GM23338 (cell line): ENCODE measurements around the gene S100A5. TPM values are rescaled to one million over a fixed set of nuclear protein-coding genes. Genes with fewer than 3 reads are reported as not detected.

Experiments
- ATAC-seq: fragments of 200-7000 bp; cut with Tn5 transposase; 3 replicates; pipeline ENCODE4 v1.9.1; 2020
- DNase-seq: peaks from one replicate; pipeline ENCODE4 v3.0.0-alpha.2; 2015; ENCODE audit warnings: low spot score
- H2AFZ ChIP-seq: fragments of 200-600 bp; sonication (generic); 2 replicates; pipeline ENCODE4 v1.8.0; 2016; ENCODE audit warnings: antibody characterized with exemption, mild to moderate bottlenecking, moderate library complexity
- H3F3A ChIP-seq: fragments of 200-600 bp; sonication (generic); replicated peaks from 2 replicates; pipeline ENCODE4 v1.8.0; 2017; ENCODE audit warnings: antibody characterized with exemption, mixed run types, low read depth
- H3K27ac ChIP-seq: fragments of 200-600 bp; sonication (generic); 2 replicates; pipeline ENCODE4 v1.6.1; 2016; ENCODE audit warnings: low read depth
- H3K27me3 ChIP-seq: fragments of 200-600 bp; sonication (generic); 2 replicates; pipeline ENCODE4 v1.8.0; 2016; ENCODE audit warnings: mild to moderate bottlenecking, mixed run types, moderate library complexity; ENCODE audit not compliant: insufficient read depth
- H3K36me3 ChIP-seq: fragments of 200-600 bp; sonication (generic); 2 replicates; pipeline ENCODE4 v1.8.0; 2016; ENCODE audit warnings: mild to moderate bottlenecking; ENCODE audit not compliant: insufficient read depth
- H3K4me1 ChIP-seq: fragments of 200-600 bp; sonication (generic); 2 replicates; pipeline ENCODE4 v1.8.0; 2016; ENCODE audit warnings: mild to moderate bottlenecking, moderate library complexity; ENCODE audit not compliant: insufficient read depth
- H3K4me2 ChIP-seq: fragments of 200-600 bp; sonication (generic); 2 replicates; pipeline ENCODE4 v1.7.1; 2017; ENCODE audit warnings: mixed run types
- H3K4me3 ChIP-seq: fragments of 200-600 bp; sonication (generic); 2 replicates; pipeline ENCODE4 v1.6.1; 2016; ENCODE audit warnings: mixed run types
- H3K79me2 ChIP-seq: fragments of 200-600 bp; sonication (generic); replicated peaks from 2 replicates; pipeline ENCODE4 v1.8.0; 2017; ENCODE audit warnings: mild to moderate bottlenecking; ENCODE audit not compliant: insufficient read depth
- H3K9me2 ChIP-seq: fragments of 200-600 bp; sonication (generic); 2 replicates; pipeline ENCODE4 v1.8.0; 2017; ENCODE audit not compliant: insufficient read depth
- H4K20me1 ChIP-seq: fragments of 200-600 bp; sonication (generic); replicated peaks from 2 replicates; pipeline ENCODE4 v1.8.0; 2017; ENCODE audit warnings: mild to moderate bottlenecking; ENCODE audit not compliant: insufficient read depth
- H3K27ac Mint-ChIP-seq: 2 replicates; pipeline ENCODE4 v1.8.0; 2020; ENCODE audit warnings: inconsistent platforms, mild to moderate bottlenecking, moderate library complexity, mixed read lengths
- H3K27me3 Mint-ChIP-seq: 3 replicates; pipeline ENCODE4 v1.8.0; 2022; ENCODE audit warnings: low read depth, mild to moderate bottlenecking, moderate library complexity, mixed read lengths, inconsistent platforms; ENCODE audit not compliant: insufficient read depth, poor library complexity
- H3K36me3 Mint-ChIP-seq: 3 replicates; pipeline ENCODE4 v1.8.0; 2021; ENCODE audit warnings: low read depth, mild to moderate bottlenecking, inconsistent platforms, moderate library complexity, mixed read lengths
- H3K4me1 Mint-ChIP-seq: 3 replicates; pipeline ENCODE4 v1.8.0; 2020; ENCODE audit warnings: mild to moderate bottlenecking, inconsistent platforms, mixed read lengths
- H3K4me3 Mint-ChIP-seq: 3 replicates; pipeline ENCODE4 v1.8.0; 2021; ENCODE audit warnings: moderate library complexity, mild to moderate bottlenecking, inconsistent platforms, mixed read lengths
- H3K9me3 Mint-ChIP-seq: 3 replicates; pipeline ENCODE4 v1.8.0; 2020; ENCODE audit warnings: moderate library complexity, mild to moderate bottlenecking, inconsistent platforms, mixed read lengths
- CREB1 ChIP-seq: fragments of 250-450 bp; sonication (Bioruptor Pico); IDR thresholded peaks from 2 replicates; pipeline ENCODE4 v1.5.0; 2020; ENCODE audit warnings: low read depth, mild to moderate bottlenecking, moderate library complexity
- EZH2phosphoT487 ChIP-seq: fragments of 200-600 bp; sonication (generic); IDR thresholded peaks from one replicate; pipeline ENCODE4 v1.8.1; 2018; ENCODE audit warnings: antibody characterized with exemption; ENCODE audit not compliant: unreplicated experiment
- NANOG ChIP-seq: IDR thresholded peaks from 2 replicates; pipeline ENCODE4 v1.6.1; 2016; ENCODE audit warnings: antibody characterized with exemption, borderline replicate concordance
- POLR2AphosphoS5 ChIP-seq: IDR thresholded peaks from 2 replicates; pipeline ENCODE4 v1.6.1; 2016; ENCODE audit warnings: antibody characterized with exemption, low read depth
- ZNF114 ChIP-seq: fragments of 250-450 bp; sonication (Bioruptor Pico); IDR thresholded peaks from 2 replicates; pipeline ENCODE4 v1.5.0; 2020; ENCODE audit warnings: mild to moderate bottlenecking, moderate library complexity
- polyA plus RNA-seq: library from polyadenylated mRNA; unstranded; fragments of >200 nt; fragmentation: Nextera tagmentation; extraction: Ambion mirVana; gene quantifications from 2 replicates; pipeline ENCODE4 v1.2.1, GENCODE V29; 2016
- total RNA-seq: library from RNA; depleted of rRNA; stranded (reverse); fragments of >200 nt; shearing (Covaris generic); gene quantifications from 2 replicates; pipeline ENCODE4 v1.2.3, GENCODE V29; 2014
- TF ChIP-seq, protein P1 (sequence below): IDR thresholded peaks from one replicate; pipeline ENCODE4 v1.6.1; 2018; ENCODE audit warnings: antibody characterized with exemption; ENCODE audit not compliant: unreplicated experiment
- TF ChIP-seq, protein P2 (sequence below), 2 experiments: fragments of 200-600 bp in 1 of 2; sonication (generic) in 1 of 2; conservative IDR thresholded peaks; 2 replicates each; pipeline versions ENCODE4 v1.5.1 to v1.6.1; 2016 to 2017; ENCODE audit warnings: antibody characterized with exemption in 2 of 2, low read depth in 2 of 2, mild to moderate bottlenecking in 2 of 2, moderate library complexity in 1 of 2
- TF ChIP-seq, protein P3 (sequence below): IDR thresholded peaks from 2 replicates; pipeline ENCODE4 v1.6.1; 2016; ENCODE audit warnings: antibody characterized with exemption

The S100A5 gene
- total and polyA plus RNA-seq, 2 experiments from 2014 or later: 0.47 TPM; not detected in 1

DNA sequence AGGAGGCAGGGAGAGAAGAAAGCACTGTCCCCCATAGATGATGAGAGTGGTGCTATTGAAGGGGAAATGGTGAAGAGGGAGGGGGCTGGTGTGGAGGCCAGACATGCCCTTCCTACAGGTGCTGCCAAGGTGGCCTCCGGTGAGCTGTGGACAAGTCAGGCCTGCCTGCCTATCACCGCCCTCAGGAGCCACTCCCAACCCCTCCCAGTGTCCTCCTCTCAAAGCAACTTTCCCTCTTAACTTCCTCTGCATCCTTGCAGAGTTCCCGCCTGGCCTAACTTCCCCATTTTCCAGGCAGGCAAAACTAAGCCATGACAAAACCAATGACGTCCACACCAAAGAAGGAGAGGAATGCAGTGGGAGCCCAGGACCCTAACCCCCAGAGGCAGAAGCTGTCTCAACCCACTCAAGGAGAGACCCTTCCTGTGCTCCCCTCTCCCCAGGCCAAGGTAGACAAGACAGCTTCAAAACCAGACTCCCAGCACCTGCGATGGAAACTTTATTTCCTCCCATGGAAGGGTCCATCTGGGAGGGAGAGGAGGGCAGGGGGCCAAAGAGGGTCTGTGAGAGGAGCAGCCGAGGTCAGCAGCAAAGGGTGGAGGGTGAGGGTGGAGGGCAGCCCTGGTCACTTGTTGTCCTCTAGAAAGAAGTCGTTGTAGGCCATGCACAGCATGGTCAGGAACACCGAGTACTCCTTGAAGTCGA is 3.9 kb downstream of the S100A5 start:
- Histone ChIP-seq H3K4me1 (peaks cover 37% of the 10 kb centered on the region), H3K36me3 (no peaks in the 10 kb centered on the region), H3K79me2 (no peaks in the 10 kb centered on the region), H3K27me3 (peaks cover 32% of the 10 kb centered on the region), H4K20me1 (no peaks in the 10 kb centered on the region), H3K4me2 (peak overlapping the region; percentile 87), H3K9me2 (peaks cover 6% of the 10 kb centered on the region; the same call in 1 of the 2 replicates), H2AFZ (peak overlapping the region; percentile 98), H3K27ac (no peak overlapping the region), H3K4me3 (peak overlapping the region; percentile 63), H3F3A (peaks cover 15% of the 10 kb centered on the region; the same call in 1 of the 2 replicates)
- H3K36me3 Mint-ChIP-seq: no peaks in the 10 kb centered on the region; the same call in 2 of the 3 replicates
- no peak for DNase-seq
- H3K27ac Mint-ChIP-seq: no peak overlapping the region
- H3K4me3 Mint-ChIP-seq: peak overlapping the region; percentile 79
- peaks cover 35% of the 10 kb centered on the region for H3K27me3 Mint-ChIP-seq
- no peak for ATAC-seq
- TF ChIP-seq, protein P1, sequence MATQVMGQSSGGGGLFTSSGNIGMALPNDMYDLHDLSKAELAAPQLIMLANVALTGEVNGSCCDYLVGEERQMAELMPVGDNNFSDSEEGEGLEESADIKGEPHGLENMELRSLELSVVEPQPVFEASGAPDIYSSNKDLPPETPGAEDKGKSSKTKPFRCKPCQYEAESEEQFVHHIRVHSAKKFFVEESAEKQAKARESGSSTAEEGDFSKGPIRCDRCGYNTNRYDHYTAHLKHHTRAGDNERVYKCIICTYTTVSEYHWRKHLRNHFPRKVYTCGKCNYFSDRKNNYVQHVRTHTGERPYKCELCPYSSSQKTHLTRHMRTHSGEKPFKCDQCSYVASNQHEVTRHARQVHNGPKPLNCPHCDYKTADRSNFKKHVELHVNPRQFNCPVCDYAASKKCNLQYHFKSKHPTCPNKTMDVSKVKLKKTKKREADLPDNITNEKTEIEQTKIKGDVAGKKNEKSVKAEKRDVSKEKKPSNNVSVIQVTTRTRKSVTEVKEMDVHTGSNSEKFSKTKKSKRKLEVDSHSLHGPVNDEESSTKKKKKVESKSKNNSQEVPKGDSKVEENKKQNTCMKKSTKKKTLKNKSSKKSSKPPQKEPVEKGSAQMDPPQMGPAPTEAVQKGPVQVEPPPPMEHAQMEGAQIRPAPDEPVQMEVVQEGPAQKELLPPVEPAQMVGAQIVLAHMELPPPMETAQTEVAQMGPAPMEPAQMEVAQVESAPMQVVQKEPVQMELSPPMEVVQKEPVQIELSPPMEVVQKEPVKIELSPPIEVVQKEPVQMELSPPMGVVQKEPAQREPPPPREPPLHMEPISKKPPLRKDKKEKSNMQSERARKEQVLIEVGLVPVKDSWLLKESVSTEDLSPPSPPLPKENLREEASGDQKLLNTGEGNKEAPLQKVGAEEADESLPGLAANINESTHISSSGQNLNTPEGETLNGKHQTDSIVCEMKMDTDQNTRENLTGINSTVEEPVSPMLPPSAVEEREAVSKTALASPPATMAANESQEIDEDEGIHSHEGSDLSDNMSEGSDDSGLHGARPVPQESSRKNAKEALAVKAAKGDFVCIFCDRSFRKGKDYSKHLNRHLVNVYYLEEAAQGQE: no peak
- no peak for TF ChIP-seq ZNF114 (CRISPR knock-in tag)
- no peak for TF ChIP-seq NANOG
- TF ChIP-seq, protein P2, sequence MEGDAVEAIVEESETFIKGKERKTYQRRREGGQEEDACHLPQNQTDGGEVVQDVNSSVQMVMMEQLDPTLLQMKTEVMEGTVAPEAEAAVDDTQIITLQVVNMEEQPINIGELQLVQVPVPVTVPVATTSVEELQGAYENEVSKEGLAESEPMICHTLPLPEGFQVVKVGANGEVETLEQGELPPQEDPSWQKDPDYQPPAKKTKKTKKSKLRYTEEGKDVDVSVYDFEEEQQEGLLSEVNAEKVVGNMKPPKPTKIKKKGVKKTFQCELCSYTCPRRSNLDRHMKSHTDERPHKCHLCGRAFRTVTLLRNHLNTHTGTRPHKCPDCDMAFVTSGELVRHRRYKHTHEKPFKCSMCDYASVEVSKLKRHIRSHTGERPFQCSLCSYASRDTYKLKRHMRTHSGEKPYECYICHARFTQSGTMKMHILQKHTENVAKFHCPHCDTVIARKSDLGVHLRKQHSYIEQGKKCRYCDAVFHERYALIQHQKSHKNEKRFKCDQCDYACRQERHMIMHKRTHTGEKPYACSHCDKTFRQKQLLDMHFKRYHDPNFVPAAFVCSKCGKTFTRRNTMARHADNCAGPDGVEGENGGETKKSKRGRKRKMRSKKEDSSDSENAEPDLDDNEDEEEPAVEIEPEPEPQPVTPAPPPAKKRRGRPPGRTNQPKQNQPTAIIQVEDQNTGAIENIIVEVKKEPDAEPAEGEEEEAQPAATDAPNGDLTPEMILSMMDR (conservative IDR thresholded peaks at IDR 0.05; ENCODE audit: low read depth in 2 of 2): no peak
- peaks cover 43% of the 10 kb centered on the region for H3K4me1 Mint-ChIP-seq
- H3K9me3 Mint-ChIP-seq: no peaks in the 10 kb centered on the region

DNA sequence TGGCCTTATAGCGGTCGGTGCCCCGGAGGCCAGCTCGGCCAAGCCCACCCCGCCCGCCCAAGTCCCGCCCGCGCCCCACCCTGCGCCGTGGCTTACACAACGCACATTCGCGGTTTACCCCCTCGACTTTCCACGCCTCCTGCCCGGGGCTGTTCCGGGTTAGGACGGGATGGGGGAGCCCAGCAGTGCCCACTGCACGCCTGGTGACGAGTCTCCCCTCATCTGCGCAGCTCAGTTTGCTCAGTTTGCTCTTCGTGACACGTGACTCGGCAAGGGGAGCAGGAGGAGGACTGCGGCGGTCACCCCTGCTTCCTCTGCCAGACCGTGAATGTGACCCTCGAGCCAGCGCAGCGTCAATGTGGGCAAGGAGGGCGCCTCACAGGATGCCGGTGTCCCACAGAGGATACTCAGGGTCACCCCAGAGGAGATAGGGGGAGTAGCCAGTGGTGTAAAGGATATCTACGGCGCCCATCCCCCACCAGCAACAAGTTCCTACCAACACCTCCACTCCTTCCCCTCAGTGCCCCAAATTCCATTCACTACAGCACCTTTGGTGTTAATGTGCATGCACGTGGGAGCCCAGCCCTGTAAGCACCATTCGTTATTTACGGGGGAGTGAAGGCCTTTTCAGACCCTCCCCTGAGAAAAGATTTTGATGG is 4.6 kb downstream of the S100A5 start:
- Mint-ChIP-seq H3K36me3 (no peaks in the 10 kb centered on the region; the same call in 2 of the 3 replicates), H3K4me1 (peaks cover 43% of the 10 kb centered on the region), H3K27me3 (peaks cover 35% of the 10 kb centered on the region), H3K9me3 (no peaks in the 10 kb centered on the region), H3K4me3 (peak overlapping the region; percentile 79), H3K27ac (no peak overlapping the region; the same call in 1 of the 2 replicates)
- Histone ChIP-seq H3K4me2 (peak overlapping the region; percentile 87), H3K36me3 (no peaks in the 10 kb centered on the region), H3K27me3 (peaks cover 32% of the 10 kb centered on the region), H3K4me1 (peaks cover 37% of the 10 kb centered on the region), H3K79me2 (no peaks in the 10 kb centered on the region), H3K9me2 (peaks cover 6% of the 10 kb centered on the region; the same call in 1 of the 2 replicates), H4K20me1 (no peaks in the 10 kb centered on the region), H3F3A (peaks cover 16% of the 10 kb centered on the region; the same call in 1 of the 2 replicates), H3K27ac (no peak overlapping the region), H3K4me3 (peak overlapping the region; percentile 63), H2AFZ (peak overlapping the region; percentile 98)
- DNase-seq (peak; percentile 56), ATAC-seq (peak; percentile 7)
- TF ChIP-seq POLR2AphosphoS5 (peak; percentile 36; the same call in 1 of the 2 replicates), EZH2phosphoT487 (no peak), NANOG (no peak), CREB1 (CRISPR knock-in tag) (peak; percentile 10; the same call in 1 of the 2 replicates), ZNF114 (CRISPR knock-in tag) (no peak)
- TF ChIP-seq, protein P3, sequence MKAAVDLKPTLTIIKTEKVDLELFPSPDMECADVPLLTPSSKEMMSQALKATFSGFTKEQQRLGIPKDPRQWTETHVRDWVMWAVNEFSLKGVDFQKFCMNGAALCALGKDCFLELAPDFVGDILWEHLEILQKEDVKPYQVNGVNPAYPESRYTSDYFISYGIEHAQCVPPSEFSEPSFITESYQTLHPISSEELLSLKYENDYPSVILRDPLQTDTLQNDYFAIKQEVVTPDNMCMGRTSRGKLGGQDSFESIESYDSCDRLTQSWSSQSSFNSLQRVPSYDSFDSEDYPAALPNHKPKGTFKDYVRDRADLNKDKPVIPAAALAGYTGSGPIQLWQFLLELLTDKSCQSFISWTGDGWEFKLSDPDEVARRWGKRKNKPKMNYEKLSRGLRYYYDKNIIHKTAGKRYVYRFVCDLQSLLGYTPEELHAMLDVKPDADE: 0 out of 2 replicates have a peak, but pooled peaks have one; percentile 9
